SH-SY5Y (cell line): ENCODE measurements around the gene TPGS1.

Source experiments
- GATA2 ChIP-seq: IDR thresholded peaks from 2 replicates; pipeline ENCODE4 v1.6.1; 2011; ENCODE audit warnings: mild to moderate bottlenecking, low read depth, low read length
- GATA3 ChIP-seq: IDR thresholded peaks from 2 replicates; pipeline ENCODE4 v1.6.1; 2011; ENCODE audit warnings: low read depth, mild to moderate bottlenecking, low read length, moderate library complexity

DNA sequence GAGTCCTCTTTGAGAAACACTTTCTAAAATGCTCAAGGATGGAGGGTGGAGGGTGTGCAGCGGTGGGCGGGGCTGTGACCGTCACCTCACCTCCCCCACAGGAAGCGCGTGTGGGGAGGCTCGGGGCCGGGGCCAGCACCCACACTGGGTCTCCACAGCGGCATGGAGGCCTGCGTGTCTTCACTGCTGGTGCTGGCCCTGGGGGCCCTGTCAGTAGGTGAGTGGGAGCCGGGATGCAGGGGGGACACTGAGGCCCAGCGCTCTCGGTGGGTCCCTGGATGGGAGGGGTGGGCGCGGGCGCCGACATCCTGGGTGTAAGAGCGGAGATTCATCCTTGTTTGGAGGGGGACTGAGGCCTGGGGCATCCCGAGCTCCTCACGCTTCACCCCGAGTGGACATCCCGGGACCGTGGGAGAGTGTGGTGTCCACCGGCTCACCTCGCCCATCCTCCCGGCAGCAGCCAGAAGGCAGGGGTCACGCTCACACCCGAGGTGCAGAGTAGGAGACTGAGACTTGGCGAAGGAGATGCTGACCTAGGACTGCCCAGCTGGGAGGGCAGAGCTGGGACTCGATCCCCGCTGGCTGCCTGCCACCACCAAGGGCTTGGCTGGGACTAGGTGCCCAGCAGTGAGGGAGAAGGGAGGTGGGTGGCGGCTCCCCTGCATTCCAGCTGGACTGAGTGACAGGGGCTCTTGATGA, 36.8 kb downstream of the TPGS1 start, which contains the start of gene GZMM:
- TF ChIP-seq GATA2 (no peak), GATA3 (no peak)
